Measurements from ENCODE around the gene MAF. TPM values are rescaled to one million over a fixed set of nuclear protein-coding genes. Genes with fewer than 3 reads are reported as not detected.

MAF gene
- total and polyA plus RNA-seq, 2 experiments from 2014 or later, result 0.91 to 2.5 TPM

GRCh38 chr16:79554912-79555311, 45.6 kb downstream of the MAF start (continued):
- TF ChIP-seq, protein P1, sequence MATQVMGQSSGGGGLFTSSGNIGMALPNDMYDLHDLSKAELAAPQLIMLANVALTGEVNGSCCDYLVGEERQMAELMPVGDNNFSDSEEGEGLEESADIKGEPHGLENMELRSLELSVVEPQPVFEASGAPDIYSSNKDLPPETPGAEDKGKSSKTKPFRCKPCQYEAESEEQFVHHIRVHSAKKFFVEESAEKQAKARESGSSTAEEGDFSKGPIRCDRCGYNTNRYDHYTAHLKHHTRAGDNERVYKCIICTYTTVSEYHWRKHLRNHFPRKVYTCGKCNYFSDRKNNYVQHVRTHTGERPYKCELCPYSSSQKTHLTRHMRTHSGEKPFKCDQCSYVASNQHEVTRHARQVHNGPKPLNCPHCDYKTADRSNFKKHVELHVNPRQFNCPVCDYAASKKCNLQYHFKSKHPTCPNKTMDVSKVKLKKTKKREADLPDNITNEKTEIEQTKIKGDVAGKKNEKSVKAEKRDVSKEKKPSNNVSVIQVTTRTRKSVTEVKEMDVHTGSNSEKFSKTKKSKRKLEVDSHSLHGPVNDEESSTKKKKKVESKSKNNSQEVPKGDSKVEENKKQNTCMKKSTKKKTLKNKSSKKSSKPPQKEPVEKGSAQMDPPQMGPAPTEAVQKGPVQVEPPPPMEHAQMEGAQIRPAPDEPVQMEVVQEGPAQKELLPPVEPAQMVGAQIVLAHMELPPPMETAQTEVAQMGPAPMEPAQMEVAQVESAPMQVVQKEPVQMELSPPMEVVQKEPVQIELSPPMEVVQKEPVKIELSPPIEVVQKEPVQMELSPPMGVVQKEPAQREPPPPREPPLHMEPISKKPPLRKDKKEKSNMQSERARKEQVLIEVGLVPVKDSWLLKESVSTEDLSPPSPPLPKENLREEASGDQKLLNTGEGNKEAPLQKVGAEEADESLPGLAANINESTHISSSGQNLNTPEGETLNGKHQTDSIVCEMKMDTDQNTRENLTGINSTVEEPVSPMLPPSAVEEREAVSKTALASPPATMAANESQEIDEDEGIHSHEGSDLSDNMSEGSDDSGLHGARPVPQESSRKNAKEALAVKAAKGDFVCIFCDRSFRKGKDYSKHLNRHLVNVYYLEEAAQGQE (IDR thresholded peaks at IDR 0.05; ENCODE audit: unreplicated experiment), result no peak

GRCh38 chr16:79550373-79550772, 50.2 kb downstream of the MAF start:
- no peaks in the 10 kb centered on the region for H3K27me3 ChIP-seq (ENCODE audit: insufficient read depth)
- no peak for TF ChIP-seq ZNF114 (CRISPR knock-in tag; IDR thresholded peaks at IDR 0.05)
- TF ChIP-seq CREB1 (CRISPR knock-in tag; IDR thresholded peaks at IDR 0.05; ENCODE audit: low read depth), result no peak
- no peak for TF ChIP-seq NANOG (IDR thresholded peaks at IDR 0.05; ENCODE audit: borderline replicate concordance)
- no peak for TF ChIP-seq ZNF331 (CRISPR knock-in tag; IDR thresholded peaks at IDR 0.05; ENCODE audit: low read depth)
- no peak for TF ChIP-seq ZNF462 (CRISPR knock-in tag; IDR thresholded peaks at IDR 0.05)
- no peak for TF ChIP-seq EZH2phosphoT487 (IDR thresholded peaks at IDR 0.05; ENCODE audit: unreplicated experiment)
- TF ChIP-seq STAT1 (IDR thresholded peaks at IDR 0.05; ENCODE audit: unreplicated experiment), result no peak
- TF ChIP-seq, protein P1 (IDR thresholded peaks at IDR 0.05; ENCODE audit: unreplicated experiment), result no peak
- no peak for TF ChIP-seq CTCF (conservative IDR thresholded peaks at IDR 0.05; ENCODE audit: low read depth in 2 of 2)
- Mint-ChIP-seq H3K27me3 (ENCODE audit: insufficient read depth, low read depth, poor library complexity) (no peaks in the 10 kb centered on the region), H3K27ac (no peak overlapping the region), H3K9me3 (no peaks in the 10 kb centered on the region), H3K36me3 (ENCODE audit: low read depth) (no peaks in the 10 kb centered on the region), H3K4me1 (peaks cover 9% of the 10 kb centered on the region; the same call in 2 of the 3 replicates), H3K4me3 (no peak overlapping the region)
- H3F3A ChIP-seq (replicated peaks; ENCODE audit: low read depth), result no peaks in the 10 kb centered on the region
- no peak overlapping the region for H2AFZ ChIP-seq
- H3K36me3 ChIP-seq (ENCODE audit: insufficient read depth), result no peaks in the 10 kb centered on the region
- no peak overlapping the region for H3K27ac ChIP-seq (ENCODE audit: low read depth)
- DNase-seq (ENCODE audit: low spot score) (no peak), ATAC-seq (no peak)
- peaks cover 13% of the 10 kb centered on the region for H3K9me2 ChIP-seq (ENCODE audit: insufficient read depth)
- no peaks in the 10 kb centered on the region for H4K20me1 ChIP-seq (replicated peaks; ENCODE audit: insufficient read depth)
- H3K4me2 ChIP-seq, result no peak overlapping the region
- H3K79me2 ChIP-seq (replicated peaks; ENCODE audit: insufficient read depth), result no peaks in the 10 kb centered on the region
- H3K4me3 ChIP-seq, result no peak overlapping the region
- no peaks in the 10 kb centered on the region for H3K4me1 ChIP-seq (ENCODE audit: insufficient read depth)

Data from GM23338 (cell line).